Anterior cingulate cortex (tissue), 58 donors: Measurements from ENCODE around the gene LYPD8.
"Not testable (repeated sequence)": the region's sequence is repeated elsewhere in the genome, so short reads cannot be mapped to it uniquely, and the experiment has no call there.

Experiments
- DNase-seq, 58 donors: peaks; one replicate each; lab custom pipeline; 2025; lab: John Stamatoyannopoulos, UW

LYPD8 gene

GRCh38 chr1:248755517-248755916 is at the start of gene LYPD8:
LYPD8 (minus strand) TSS chr1:248755759; CDS start chr1:248751081, 4,678 bp downstream.
- DNase-seq: no peak

- DNase-seq: no peak
These were observed 49.5 kb upstream of the LYPD8 start for GRCh38 chr1:248804771-248805681.

- DNase-seq: not testable (repeated sequence)
These were observed 47.9 kb upstream of the LYPD8 start for GRCh38 chr1:248803501-248803900.

- DNase-seq: no peak
These were observed 46.9 kb upstream of the LYPD8 start for GRCh38 chr1:248802454-248802853.

GRCh38 chr1:248800459-248800858 is 44.9 kb upstream of the LYPD8 start:
- DNase-seq: no peak

GRCh38 chr1:248798791-248799190 is 43.2 kb upstream of the LYPD8 start:
- no peak for DNase-seq

GRCh38 chr1:248794663-248795062 is 39.1 kb upstream of the LYPD8 start:
- DNase-seq: not testable (repeated sequence)

- no peak for DNase-seq
These were observed 38.0 kb upstream of the LYPD8 start for GRCh38 chr1:248793592-248793991.

GRCh38 chr1:248792342-248792741 is 36.8 kb upstream of the LYPD8 start:
- no peak for DNase-seq

GRCh38 chr1:248791010-248791409 is 35.5 kb upstream of the LYPD8 start:
- no peak for DNase-seq

- DNase-seq: no peak
These were observed 34.9 kb upstream of the LYPD8 start for GRCh38 chr1:248790456-248790855.

GRCh38 chr1:248789337-248789736 is 33.8 kb upstream of the LYPD8 start:
- DNase-seq: not testable (repeated sequence)

GRCh38 chr1:248788327-248788726 is 32.8 kb upstream of the LYPD8 start:
- DNase-seq: no peak

- DNase-seq: no peak
These were observed 31.9 kb upstream of the LYPD8 start for GRCh38 chr1:248787430-248787829.

- no peak for DNase-seq
These were observed 30.6 kb upstream of the LYPD8 start for GRCh38 chr1:248786156-248786555.

GRCh38 chr1:248783367-248783766 is 27.8 kb upstream of the LYPD8 start:
- DNase-seq: no peak

GRCh38 chr1:248782416-248783141 is 27.0 kb upstream of the LYPD8 start:
- DNase-seq: no peak

- DNase-seq: no peak
These were observed 23.8 kb upstream of the LYPD8 start for GRCh38 chr1:248779350-248779749.

GRCh38 chr1:248778906-248779305 is 23.3 kb upstream of the LYPD8 start:
- DNase-seq: no peak

- no peak for DNase-seq
These were observed 21.4 kb upstream of the LYPD8 start for GRCh38 chr1:248776991-248777390.

- DNase-seq: no peak
These were observed 19.9 kb upstream of the LYPD8 start for GRCh38 chr1:248775441-248775840.

- no peak for DNase-seq
These were observed 4.1 kb upstream of the LYPD8 start for GRCh38 chr1:248759644-248760043.
